Stimulated activated CD4-positive, alpha-beta T cell treated with anti-CD3 and anti-CD28 coated beads, Interleukin-1b, Interleukin-23, amount 100 ng/mL, for 1 hour (primary cell): Measurements from ENCODE around the gene HRCT1.
"Not testable (repeated sequence)": the region's sequence is repeated elsewhere in the genome, so short reads cannot be mapped to it uniquely, and the experiment has no call there.

Experiments
- DNase-seq, 2 donors: peaks; one replicate each; pipeline ENCODE4 v3.0.0-alpha.2; 2020; ENCODE audit warnings: low read depth in 2 of 2

The HRCT1 gene

DNA sequence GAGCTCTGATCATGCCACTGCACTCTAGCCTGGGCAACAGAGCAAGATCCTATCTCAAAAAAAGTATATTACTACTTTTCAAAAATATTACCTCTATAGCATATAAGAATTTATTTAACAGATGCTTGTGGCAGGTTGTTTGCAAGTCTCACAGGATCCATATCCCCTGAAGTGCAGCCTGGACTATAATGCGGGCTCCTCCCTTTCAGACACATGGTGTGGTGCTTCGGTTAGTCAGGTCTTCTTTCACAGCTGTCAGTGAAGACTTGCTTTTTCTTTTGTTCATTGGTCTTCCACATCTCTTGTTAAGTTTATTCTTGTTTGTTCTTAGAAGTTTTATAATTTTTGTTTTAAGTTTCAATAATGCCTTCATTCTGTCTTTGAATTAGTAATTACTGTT lies 9.4 kb upstream of the HRCT1 start:
- DNase-seq = no peak

- not testable (repeated sequence) for DNase-seq
These were observed 8.5 kb upstream of the HRCT1 start for GRCh38 chr9:35897376-35898099.

DNA sequence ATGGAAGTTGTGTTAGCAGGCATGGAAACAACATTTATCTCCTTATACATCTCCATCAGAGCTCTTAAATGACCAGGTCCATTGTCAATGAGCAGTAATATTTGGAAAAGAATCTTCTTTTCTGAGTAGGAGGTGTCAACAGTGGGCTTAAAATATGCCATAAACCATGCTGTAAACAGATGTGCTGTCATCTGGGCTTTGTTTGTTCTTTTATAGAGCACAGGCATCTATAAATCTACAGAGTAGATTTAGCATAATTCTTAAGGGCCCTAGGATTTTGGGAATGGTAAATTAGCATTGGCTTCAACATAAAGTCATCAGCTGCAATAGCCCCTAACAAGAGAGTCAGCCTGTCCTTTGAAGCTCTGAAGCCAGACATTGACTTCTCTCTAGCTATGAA lies 7.7 kb upstream of the HRCT1 start:
- DNase-seq = no peak

DNA sequence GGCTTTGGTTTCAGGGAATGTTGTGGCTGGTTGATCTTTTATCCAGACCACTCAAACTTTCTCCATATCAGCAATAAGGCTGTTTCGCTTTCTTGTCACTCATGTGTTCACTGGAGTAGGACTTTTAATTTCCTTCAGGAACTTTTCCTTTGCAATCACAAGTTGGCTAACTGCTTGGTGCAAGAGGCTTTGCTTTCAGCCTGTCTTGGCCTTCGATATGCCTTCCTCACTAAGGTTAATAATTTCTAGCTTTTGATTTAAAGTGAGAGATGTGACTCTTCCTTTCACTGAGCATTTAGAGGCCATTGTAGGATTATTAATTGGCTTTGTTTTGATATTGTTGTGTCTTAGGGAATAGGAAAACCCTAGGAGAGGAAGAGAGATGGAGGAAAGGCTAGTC lies 7.0 kb upstream of the HRCT1 start:
- DNase-seq = no peak

GRCh38 chr9:35903049-35903448 lies 3.0 kb upstream of the HRCT1 start:
- no peak for DNase-seq

GRCh38 chr9:35904338-35904737 lies 1.7 kb upstream of the HRCT1 start:
- no peak for DNase-seq

GRCh38 chr9:35905051-35905781 lies 786 bp upstream of the HRCT1 start:
- DNase-seq = no peak

- no peak for DNase-seq
These were observed 1.1 kb downstream of the HRCT1 start for GRCh38 chr9:35906923-35907699.

DNA sequence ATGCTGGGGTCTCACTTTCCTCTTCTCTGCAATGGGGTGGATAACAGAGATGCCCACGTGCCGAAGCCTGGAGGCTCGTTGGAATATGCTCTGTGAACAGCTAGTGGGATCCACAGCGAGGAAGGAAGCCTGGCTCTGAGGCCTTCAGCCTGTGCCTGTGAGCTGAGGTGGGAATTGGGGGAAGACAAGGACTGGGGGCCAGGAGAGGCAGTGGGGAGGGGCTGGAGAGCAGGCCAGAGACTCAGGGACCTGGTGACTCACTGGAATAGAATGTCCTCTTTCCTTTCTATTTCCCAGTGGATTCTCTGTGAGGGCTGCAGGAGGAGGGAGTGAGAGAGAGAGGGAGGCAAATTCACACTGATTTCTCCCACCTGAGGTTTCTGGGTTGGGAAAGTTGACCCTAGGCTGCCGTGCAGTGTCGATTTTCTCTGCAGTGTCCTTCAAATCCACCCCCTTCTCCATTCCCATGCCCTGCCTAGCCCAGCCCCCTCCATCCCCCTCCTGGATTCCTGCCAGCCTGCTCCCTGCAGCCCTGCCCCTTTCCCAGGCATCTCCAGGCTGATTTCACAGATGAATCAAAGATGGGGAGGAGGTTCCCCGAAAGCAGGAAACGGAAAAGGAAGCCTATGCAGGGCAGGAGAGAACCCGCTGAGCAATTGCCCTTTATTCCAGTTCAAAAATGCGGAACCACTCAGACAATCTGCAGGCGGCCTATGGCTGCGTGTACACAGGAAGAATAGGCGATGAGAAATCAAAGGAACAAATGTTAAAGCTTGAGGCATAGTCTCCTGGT lies 1.9 kb downstream of the HRCT1 start:
- no peak for DNase-seq

- DNase-seq = no peak
These were observed 2.6 kb downstream of the HRCT1 start for GRCh38 chr9:35908504-35909125.

- DNase-seq = no peak
These were observed 3.3 kb downstream of the HRCT1 start, which contains the start of gene SPAAR for GRCh38 chr9:35909274-35909673. SPAAR (plus strand) TSS chr9:35909490; CDS start chr9:35910464, 974 bp downstream.

GRCh38 chr9:35909687-35910612 lies 3.9 kb downstream of the HRCT1 start:
- DNase-seq = no peak

DNA sequence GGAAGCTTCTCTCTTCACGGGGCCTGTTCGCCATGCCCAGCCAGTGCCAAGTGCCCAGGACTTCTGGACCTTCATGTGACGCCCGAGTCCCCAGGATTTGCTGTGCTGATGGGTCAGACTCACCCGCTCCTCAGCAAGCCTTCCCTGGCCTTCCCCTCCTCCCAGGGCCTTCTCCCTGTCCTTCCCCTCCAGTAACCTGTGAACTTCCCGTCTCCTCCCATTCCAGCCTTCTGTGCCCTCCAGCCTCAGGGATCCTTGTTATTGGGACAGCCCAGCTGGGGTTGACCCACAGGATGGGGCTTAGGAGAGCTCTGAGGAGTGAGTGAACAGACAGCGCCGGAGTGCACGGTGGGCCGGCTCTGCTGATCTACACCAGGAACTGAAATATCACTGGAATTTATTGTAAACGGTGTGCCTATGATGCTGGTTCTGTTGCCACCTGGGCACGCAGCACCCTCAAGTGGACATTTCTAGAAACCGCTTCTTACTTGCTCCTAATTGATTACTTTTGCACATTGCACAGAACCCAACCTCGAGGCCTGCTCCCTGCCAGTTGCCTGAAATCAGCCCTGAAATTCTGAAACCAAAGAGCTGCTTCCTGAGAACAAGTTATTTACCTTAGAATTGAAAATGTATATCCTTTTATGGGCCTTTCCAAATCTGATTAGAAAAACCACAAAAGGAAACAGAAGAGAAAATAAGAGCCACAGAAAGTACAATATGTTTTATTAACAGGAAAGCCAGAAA lies 4.8 kb downstream of the HRCT1 start:
- DNase-seq = no peak

DNA sequence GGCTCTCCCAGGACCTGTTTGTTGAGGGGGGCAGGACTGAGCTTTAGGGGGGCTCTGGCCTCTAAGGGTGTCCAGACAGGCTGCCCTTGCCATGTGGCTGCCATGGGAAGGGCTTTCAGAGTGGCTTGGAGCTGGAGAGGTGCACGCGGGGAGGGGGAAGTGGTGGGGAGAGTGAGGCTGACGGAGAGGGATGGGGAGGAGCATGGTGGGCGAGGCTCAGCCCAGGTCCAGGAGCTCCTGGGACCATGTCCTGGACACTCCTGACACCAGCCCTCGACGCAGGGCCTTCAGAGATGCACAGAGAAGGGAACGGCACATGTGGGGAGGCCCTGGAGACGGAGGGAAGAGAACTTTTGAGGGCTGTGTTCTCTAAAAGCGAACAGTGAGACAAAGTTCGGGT lies 5.7 kb downstream of the HRCT1 start:
- DNase-seq = no peak

- no peak for DNase-seq
These were observed 6.9 kb downstream of the HRCT1 start for GRCh38 chr9:35912791-35913400.

DNA sequence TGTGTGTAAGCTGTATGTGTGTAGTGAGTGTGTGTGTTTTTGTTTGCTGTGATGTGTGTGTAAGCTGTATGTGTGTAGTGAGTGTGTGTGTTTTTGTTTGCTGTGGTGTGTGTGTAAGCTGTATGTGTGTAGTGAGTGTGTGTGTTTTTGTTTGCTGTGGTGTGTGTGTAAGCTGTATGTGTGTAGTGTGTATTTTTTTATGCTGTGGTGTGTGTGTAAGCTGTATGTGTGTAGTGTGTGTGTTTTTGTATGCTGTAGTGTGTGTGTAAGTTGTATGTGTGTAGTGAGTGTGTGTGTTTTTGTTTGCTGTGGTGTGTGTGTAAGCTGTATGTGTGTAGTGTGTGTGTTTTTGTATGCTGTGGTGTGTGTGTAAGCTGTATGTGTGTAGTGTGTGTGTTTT lies 7.4 kb downstream of the HRCT1 start:
- not testable (repeated sequence) for DNase-seq

- no peak for DNase-seq
These were observed 8.4 kb downstream of the HRCT1 start for GRCh38 chr9:35914301-35914807.

- no peak for DNase-seq
These were observed 9.8 kb downstream of the HRCT1 start for GRCh38 chr9:35915681-35916294.
